Mucosa of descending colon (tissue), 3 donors: Measurements from ENCODE around the gene OSGIN1. TPM values are rescaled to one million over a fixed set of nuclear protein-coding genes. Genes with fewer than 3 reads are reported as not detected.

Experiments used
- ATAC-seq: fragments of 200-7000 bp; cut with Tn5 transposase; one replicate; pipeline ENCODE4 v1.9.1; 2020; ENCODE audit warnings: mild to moderate bottlenecking, moderate library complexity
- DNase-seq, 3 donors: peaks; one replicate each; pipeline ENCODE4 v3.0.0-alpha.2; 2020
- H3K36me3 ChIP-seq: fragments of 200-600 bp; one replicate; pipeline ENCODE4 v1.8.0; 2021; ENCODE audit warnings: low read depth, mild to moderate bottlenecking
- H3K4me1 ChIP-seq: fragments of 200-600 bp; one replicate; pipeline ENCODE4 v1.8.0; 2021; ENCODE audit warnings: low read depth, mild to moderate bottlenecking
- H3K4me3 ChIP-seq: fragments of 200-600 bp; one replicate; pipeline ENCODE4 v1.8.0; 2021; ENCODE audit warnings: mild to moderate bottlenecking
- H3K9me3 ChIP-seq: fragments of 200-600 bp; one replicate; pipeline ENCODE4 v1.8.0; 2021; ENCODE audit warnings: mild to moderate bottlenecking
- CTCF ChIP-seq: fragments of 200-600 bp; IDR thresholded peaks from one replicate; pipeline ENCODE4 v1.8.0; 2022; ENCODE audit warnings: antibody characterized with exemption, mild to moderate bottlenecking
- intact Hi-C, 2 donors: fragments of 100-400 bp; cut with DNase I in 1 of 2; cut with micrococcal nuclease in 1 of 2; formaldehyde crosslinking; loops; one replicate each; pipeline versions ENCODE4 v1.11.0 to v1.11.1; 2022; cut with DNase I, micrococcal nuclease
- total RNA-seq, 3 donors: library from RNA; stranded (reverse); fragmentation: NEBNext Ultra II Directional in 2 of 3; extraction: Animal tissue kit (Norgen Biotek cat#: 25700) in 2 of 3; gene quantifications; one replicate each; pipeline versions ENCODE4 v1.2.1 to v1.2.4, GENCODE V29; 2021 to 2023
- donor health status: DM: no; HTN: no; CAD: no; lungs with moderate emphysema.
- donor health status: DM: no; HTN: no; CAD: no.
- donor health status: DM: no; HTN: yes; CAD: no.

The OSGIN1 gene
- total RNA-seq, 3 donors from 2014 or later, result 11.6 to 15.9 (median 12.2) TPM

GRCh38 chr16:83908798-83909197 lies 44.2 kb upstream of the OSGIN1 start:
- TF ChIP-seq CTCF, result no peak
- intact Hi-C loops, result no loop called here
- ATAC-seq (no peak), DNase-seq (no peak)
- Histone ChIP-seq H3K9me3 (no peaks in the 10 kb centered on the region), H3K4me3 (no peak overlapping the region), H3K4me1 (no peaks in the 10 kb centered on the region), H3K36me3 (no peaks in the 10 kb centered on the region)

GRCh38 chr16:83911290-83911689 lies 41.8 kb upstream of the OSGIN1 start:
- Histone ChIP-seq H3K4me3 (no peak overlapping the region), H3K36me3 (no peaks in the 10 kb centered on the region), H3K9me3 (no peaks in the 10 kb centered on the region), H3K4me1 (no peaks in the 10 kb centered on the region)
- TF ChIP-seq CTCF, result no peak
- intact Hi-C loops, result no loop called here
- DNase-seq, result no peak
- no peak for ATAC-seq

DNA sequence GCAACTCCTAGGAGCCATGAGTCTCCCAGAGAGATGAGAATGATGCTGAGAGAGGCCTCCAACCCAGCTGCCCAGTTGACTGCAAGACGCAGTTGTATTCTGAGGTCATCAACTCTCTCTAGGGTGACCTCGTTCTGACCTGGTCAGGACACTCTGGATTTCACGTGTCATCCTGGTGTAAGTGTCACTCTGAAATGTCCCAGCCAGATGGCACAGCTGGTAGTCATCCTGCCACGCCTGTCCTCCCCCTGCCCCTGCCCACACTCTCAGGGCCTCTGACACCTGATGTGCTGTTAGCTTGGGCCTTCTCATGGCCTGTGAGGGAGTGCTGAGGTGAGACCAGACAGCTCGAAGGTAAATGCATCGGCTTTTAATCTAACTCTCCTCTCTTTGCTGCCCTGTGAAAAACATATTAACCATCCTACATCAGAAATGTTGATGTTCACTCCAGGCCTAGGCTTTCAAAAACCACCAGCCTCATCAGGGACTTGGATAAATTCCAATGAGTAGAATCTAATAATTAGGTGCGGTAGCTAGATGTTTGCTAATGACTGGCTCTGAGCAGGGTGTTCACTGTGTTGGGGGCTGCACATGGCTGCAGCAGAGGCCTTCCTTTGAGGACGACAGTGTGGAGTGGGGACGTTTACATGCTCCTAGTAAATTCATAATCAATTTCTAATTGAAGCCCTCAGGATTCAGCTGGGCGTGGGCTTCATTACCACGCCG lies 40.4 kb upstream of the OSGIN1 start:
- H3K4me3 ChIP-seq, result no peak overlapping the region
- no peak for ATAC-seq
- no peak for DNase-seq
- H3K36me3 ChIP-seq, result no peaks in the 10 kb centered on the region
- TF ChIP-seq CTCF, result no peak
- intact Hi-C loops, result no loop called here
- H3K9me3 ChIP-seq, result no peaks in the 10 kb centered on the region
- H3K4me1 ChIP-seq, result no peaks in the 10 kb centered on the region

DNA sequence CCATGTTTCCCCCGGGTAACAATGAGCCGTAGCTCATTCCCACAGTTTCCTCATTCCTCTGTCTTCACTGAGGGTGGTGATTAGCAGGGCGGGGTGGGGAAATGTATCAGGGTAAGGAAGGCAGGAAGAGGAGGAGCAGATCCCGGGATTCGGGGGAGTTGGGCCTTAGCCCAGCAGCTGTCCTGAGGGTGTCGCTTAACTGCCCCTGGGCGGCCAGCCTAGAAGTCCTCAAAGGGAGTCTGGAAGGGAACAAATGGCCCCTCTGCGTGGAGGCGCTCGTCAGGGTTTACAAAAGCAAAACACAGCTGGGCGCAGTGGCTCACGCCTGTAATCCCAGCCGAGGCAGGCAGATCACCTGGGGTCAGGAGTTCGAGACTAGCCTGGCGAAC lies 39.8 kb upstream of the OSGIN1 start:
- Histone ChIP-seq H3K4me1 (no peaks in the 10 kb centered on the region), H3K36me3 (no peaks in the 10 kb centered on the region), H3K4me3 (no peak overlapping the region), H3K9me3 (no peaks in the 10 kb centered on the region)
- no peak for DNase-seq
- ATAC-seq, result peak; percentile 53
- no peak for TF ChIP-seq CTCF
- intact Hi-C loops, result no loop called here

DNA sequence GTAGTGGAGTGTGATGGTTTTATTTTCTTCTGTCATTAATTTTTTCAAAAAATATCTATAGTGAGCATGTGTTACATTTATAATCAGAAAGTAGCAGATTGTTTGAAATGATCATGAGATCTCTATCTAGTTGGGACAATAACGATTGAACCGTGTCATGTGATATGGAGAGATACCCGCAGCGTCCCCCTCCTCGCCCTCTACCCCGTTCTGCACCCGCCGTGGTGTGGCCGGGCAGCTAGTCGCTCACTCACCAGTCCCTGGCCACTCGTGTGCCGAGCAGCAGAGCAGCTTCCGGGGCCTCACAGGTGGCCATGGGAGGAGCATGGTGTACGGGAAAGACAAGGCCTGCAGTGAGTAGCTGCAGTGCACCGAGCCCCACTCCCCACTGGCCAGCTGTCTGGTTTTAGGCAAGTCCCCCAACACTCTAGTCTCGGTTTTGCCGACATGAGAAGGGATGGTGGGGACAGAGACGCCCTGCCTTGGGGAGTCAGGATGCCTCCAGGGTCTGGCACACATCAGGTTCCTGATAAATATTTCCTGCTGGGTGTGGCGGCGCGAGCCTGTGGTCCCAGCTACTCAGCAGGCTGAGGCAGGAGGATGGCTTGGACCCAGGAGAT lies 38.8 kb upstream of the OSGIN1 start:
- Histone ChIP-seq H3K9me3 (no peaks in the 10 kb centered on the region), H3K36me3 (no peaks in the 10 kb centered on the region), H3K4me3 (no peak overlapping the region), H3K4me1 (no peaks in the 10 kb centered on the region)
- intact Hi-C loops, result no loop called here
- DNase-seq (no peak), ATAC-seq (no peak)
- no peak for TF ChIP-seq CTCF
